GM06990 (cell line): ENCODE measurements around the gene S1PR2.
"Not testable (repeated sequence)": the region's sequence is repeated elsewhere in the genome, so short reads cannot be mapped to it uniquely, and the experiment has no call there.

ENCODE experiments used
- DNase-seq: peaks from one replicate; pipeline ENCODE4 v3.0.0-alpha.2; 2011; ENCODE audit not compliant: insufficient read length; ENCODE audit errors: extremely low read depth
- H3K27me3 ChIP-seq: replicated peaks from 2 replicates; pipeline ENCODE4 v1.6.0; 2011; ENCODE audit warnings: low read length; ENCODE audit not compliant: control insufficient read depth, insufficient read depth
- H3K36me3 ChIP-seq: 2 replicates; pipeline ENCODE4 v1.5.1; 2011; ENCODE audit warnings: low read length; ENCODE audit not compliant: control insufficient read depth, insufficient read depth
- H3K4me3 ChIP-seq: replicated peaks from 2 replicates; pipeline ENCODE4 v1.5.1; 2011; ENCODE audit warnings: low read depth, mild to moderate bottlenecking, control low read depth, low read length
- TF ChIP-seq, protein P1 (sequence below): IDR thresholded peaks from 2 replicates; pipeline ENCODE4 v1.5.1; 2011; ENCODE audit warnings: low read length, control low read depth, mild to moderate bottlenecking, inconsistent platforms; ENCODE audit not compliant: insufficient read depth, poor library complexity, severe bottlenecking

Gene S1PR2

DNA sequence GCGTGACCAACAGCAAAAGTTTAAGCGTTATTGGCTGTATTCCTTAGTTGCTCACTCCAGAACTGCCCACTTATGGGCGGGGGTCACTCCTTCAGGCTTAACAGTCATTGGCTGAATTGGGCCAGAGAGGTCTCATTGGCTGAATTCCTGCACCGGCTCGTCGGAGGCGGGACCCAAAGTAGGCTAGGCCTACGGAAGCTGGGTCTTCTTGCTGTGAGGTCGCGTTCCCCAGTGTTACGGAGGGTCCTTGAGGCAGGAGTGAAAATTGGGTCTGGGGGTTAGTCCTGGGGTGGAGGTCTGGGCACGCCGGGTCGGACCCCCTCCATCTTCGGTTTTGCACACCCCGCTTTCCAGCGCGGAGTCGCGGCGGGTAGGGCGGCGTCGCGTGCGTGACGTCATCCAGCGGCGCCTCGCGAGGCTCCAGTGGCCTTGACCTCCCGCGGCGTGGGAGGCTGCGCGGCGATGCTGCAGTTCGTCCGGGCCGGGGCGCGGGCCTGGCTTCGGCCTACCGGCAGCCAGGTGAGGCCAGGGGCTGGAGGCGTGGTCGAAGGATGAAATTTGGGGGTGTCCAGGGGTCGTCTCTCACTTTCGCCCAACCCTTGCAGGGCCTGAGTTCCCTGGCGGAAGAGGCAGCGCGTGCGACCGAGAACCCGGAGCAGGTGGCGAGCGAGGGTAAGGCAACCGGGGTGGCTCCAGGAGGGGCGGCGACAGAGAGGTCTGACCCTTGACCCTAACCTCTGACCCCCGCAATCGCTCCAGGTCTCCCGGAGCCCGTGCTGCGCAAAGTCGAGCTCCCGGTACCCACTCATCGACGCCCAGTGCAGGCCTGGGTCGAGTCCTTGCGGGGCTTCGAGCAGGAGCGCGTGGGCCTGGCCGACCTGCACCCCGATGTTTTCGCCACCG, 20.9 kb upstream of the S1PR2 start, which contains the start of gene MRPL4:
Gene MRPL4, plus strand, starts transcription at position 423 of the 903 bp plus-strand sequence. Its CDS starts 40 bp downstream, at position 463.
- peak; percentile 97 for DNase-seq
- TF ChIP-seq, protein P1, sequence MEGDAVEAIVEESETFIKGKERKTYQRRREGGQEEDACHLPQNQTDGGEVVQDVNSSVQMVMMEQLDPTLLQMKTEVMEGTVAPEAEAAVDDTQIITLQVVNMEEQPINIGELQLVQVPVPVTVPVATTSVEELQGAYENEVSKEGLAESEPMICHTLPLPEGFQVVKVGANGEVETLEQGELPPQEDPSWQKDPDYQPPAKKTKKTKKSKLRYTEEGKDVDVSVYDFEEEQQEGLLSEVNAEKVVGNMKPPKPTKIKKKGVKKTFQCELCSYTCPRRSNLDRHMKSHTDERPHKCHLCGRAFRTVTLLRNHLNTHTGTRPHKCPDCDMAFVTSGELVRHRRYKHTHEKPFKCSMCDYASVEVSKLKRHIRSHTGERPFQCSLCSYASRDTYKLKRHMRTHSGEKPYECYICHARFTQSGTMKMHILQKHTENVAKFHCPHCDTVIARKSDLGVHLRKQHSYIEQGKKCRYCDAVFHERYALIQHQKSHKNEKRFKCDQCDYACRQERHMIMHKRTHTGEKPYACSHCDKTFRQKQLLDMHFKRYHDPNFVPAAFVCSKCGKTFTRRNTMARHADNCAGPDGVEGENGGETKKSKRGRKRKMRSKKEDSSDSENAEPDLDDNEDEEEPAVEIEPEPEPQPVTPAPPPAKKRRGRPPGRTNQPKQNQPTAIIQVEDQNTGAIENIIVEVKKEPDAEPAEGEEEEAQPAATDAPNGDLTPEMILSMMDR: no peak
- peaks cover 20% of the 10 kb centered on the region for H3K36me3 ChIP-seq
- H3K27me3 ChIP-seq: no peaks in the 10 kb centered on the region
- peak within 1 kb of the TSS; percentile 73 for H3K4me3 ChIP-seq

- Histone ChIP-seq H3K27me3 (no peaks in the 10 kb centered on the region), H3K36me3 (no peaks in the 10 kb centered on the region), H3K4me3 (no peak overlapping the region)
- DNase-seq: no peak
- TF ChIP-seq, protein P1: no peak
Measured at GRCh38 chr19:10246511-10246910, 15.4 kb upstream of the S1PR2 start.

GRCh38 chr19:10245189-10245939, 14.2 kb upstream of the S1PR2 start:
- H3K4me3 ChIP-seq: no peak overlapping the region
- DNase-seq: peak; percentile 64
- H3K36me3 ChIP-seq: no peaks in the 10 kb centered on the region
- H3K27me3 ChIP-seq: no peaks in the 10 kb centered on the region
- TF ChIP-seq, protein P1: no peak

- TF ChIP-seq, protein P1: no peak
- H3K27me3 ChIP-seq: no peaks in the 10 kb centered on the region
- H3K36me3 ChIP-seq: no peaks in the 10 kb centered on the region
- DNase-seq: no peak
- H3K4me3 ChIP-seq: no peak overlapping the region
Measured at GRCh38 chr19:10243606-10244005, 12.5 kb upstream of the S1PR2 start.

DNA sequence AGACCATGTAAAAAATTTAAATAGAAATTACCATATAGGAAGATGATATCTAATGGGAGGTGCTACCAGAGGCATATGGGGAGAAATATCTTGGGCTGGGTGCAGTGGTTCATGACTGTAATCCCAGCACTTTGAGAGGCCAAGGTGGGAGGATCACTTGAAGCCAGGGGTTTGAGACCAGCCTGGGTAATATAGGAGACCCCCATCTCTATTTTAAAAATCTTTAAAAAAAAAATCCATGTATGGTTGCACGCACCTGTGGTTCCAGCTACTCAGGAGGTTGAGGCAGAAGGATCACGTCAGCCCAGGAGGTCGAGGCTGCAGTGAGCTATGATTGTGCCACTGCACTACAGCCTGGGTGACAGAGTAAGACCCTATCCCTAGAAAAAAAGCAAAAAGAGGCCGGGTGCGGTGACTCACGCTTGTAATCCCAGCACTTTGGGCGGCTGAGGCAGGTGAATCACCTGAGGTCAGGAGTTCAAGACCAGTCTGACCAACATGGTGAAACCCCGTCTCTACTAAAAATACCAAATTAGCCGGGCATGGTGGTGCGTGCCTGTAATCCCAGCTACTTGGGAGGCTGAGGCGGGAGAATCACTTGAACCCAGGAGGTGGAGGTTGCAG, 10.8 kb upstream of the S1PR2 start:
- not testable (repeated sequence) for DNase-seq, H3K27me3 ChIP-seq, H3K36me3 ChIP-seq, H3K4me3 ChIP-seq
